ENCODE measurements around the gene S100P. TPM values are rescaled to one million over a fixed set of nuclear protein-coding genes. Genes with fewer than 3 reads are reported as not detected.
A peak's percentile ranks its signal among the peaks of the same experiment; 100 is the strongest.

The S100P gene
- total RNA-seq, 1 donor from 2014 or later, result 3.6 TPM

DNA sequence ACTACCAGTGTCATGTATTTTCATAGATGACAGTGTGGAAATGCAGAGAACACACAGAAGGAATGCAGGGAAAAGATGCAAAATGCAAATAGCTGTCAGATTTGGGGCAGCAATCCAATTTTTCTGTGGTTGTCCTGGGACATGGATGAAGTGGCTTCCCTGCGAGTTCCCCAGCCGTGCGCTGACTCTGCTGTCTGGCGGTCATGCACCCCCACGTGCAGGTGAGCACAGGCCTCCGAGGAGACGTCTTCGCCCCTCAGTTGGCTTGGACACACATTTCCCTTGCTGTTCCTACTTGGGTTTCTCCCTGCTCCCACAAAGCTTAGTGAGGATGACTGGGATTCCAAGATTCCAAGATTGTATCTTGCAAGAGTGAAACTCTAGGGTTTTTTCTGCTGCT lies 46.7 kb downstream of the S100P start:
- no peaks in the 10 kb centered on the region for H3K4me1 ChIP-seq
- no peaks in the 10 kb centered on the region for H3K27me3 ChIP-seq
- H3K27ac ChIP-seq, result no peak overlapping the region
- peak; percentile 25 for DNase-seq
- TF ChIP-seq, protein P1, sequence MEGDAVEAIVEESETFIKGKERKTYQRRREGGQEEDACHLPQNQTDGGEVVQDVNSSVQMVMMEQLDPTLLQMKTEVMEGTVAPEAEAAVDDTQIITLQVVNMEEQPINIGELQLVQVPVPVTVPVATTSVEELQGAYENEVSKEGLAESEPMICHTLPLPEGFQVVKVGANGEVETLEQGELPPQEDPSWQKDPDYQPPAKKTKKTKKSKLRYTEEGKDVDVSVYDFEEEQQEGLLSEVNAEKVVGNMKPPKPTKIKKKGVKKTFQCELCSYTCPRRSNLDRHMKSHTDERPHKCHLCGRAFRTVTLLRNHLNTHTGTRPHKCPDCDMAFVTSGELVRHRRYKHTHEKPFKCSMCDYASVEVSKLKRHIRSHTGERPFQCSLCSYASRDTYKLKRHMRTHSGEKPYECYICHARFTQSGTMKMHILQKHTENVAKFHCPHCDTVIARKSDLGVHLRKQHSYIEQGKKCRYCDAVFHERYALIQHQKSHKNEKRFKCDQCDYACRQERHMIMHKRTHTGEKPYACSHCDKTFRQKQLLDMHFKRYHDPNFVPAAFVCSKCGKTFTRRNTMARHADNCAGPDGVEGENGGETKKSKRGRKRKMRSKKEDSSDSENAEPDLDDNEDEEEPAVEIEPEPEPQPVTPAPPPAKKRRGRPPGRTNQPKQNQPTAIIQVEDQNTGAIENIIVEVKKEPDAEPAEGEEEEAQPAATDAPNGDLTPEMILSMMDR (IDR thresholded peaks at IDR 0.05), result no peak
- no peaks in the 10 kb centered on the region for H3K9me3 ChIP-seq
- ATAC-seq, result no peak
- no peaks in the 10 kb centered on the region for H3K36me3 ChIP-seq
- no peak overlapping the region for H3K4me3 ChIP-seq
- intact Hi-C loops (cut with DNase I), result no loop called here

GRCh38 chr4:6742507-6742906 lies 48.8 kb downstream of the S100P start:
- H3K9me3 ChIP-seq, result no peaks in the 10 kb centered on the region
- intact Hi-C loops (cut with DNase I), result no loop called here
- DNase-seq, result no peak
- H3K27ac ChIP-seq, result no peak overlapping the region
- TF ChIP-seq, protein P1 (IDR thresholded peaks at IDR 0.05), result no peak
- H3K27me3 ChIP-seq, result no peaks in the 10 kb centered on the region
- H3K4me1 ChIP-seq, result peaks cover 10% of the 10 kb centered on the region
- no peaks in the 10 kb centered on the region for H3K36me3 ChIP-seq
- no peak overlapping the region for H3K4me3 ChIP-seq
- no peak for ATAC-seq

- TF ChIP-seq, protein P1 (IDR thresholded peaks at IDR 0.05), result no peak
- no peaks in the 10 kb centered on the region for H3K36me3 ChIP-seq
- no peaks in the 10 kb centered on the region for H3K9me3 ChIP-seq
- no peak overlapping the region for H3K4me3 ChIP-seq
- intact Hi-C loops (cut with DNase I), result no loop called here
- peak; percentile 40 for DNase-seq
- no peak for ATAC-seq
- no peak overlapping the region for H3K27ac ChIP-seq
- H3K4me1 ChIP-seq, result peaks cover 14% of the 10 kb centered on the region
- no peaks in the 10 kb centered on the region for H3K27me3 ChIP-seq
Observed at GRCh38 chr4:6742989-6743388, 49.3 kb downstream of the S100P start.

Other genes starting within 250 kb of the S100P start
- 0.09 TPM for gene PPP2R2C, start 221.3 kb upstream of the S100P start, total RNA-seq
- 39.6 TPM for gene MAN2B2, start 118.7 kb upstream of the S100P start, total RNA-seq
- gene MRFAP1, start 53.2 kb upstream of the S100P start, total RNA-seq, result 235 TPM
- gene MRFAP1L1, start 16.0 kb downstream of the S100P start, total RNA-seq, result 46.6 TPM
- 10.7 TPM for gene BLOC1S4, start 22.3 kb downstream of the S100P start, total RNA-seq
- 30.9 TPM for gene KIAA0232, start 88.8 kb downstream of the S100P start, total RNA-seq
- 51.8 TPM for gene TBC1D14, start 215.9 kb downstream of the S100P start, total RNA-seq